ENCODE measurements around the gene KRT6C.

KRT6C gene

GRCh38 chr12:52437508-52437907 lies 36.1 kb downstream of the KRT6C start:
- no peaks in the 10 kb centered on the region for H3K36me3 ChIP-seq (ENCODE audit: insufficient read depth)
- TF ChIP-seq CTCF (conservative IDR thresholded peaks at IDR 0.05; ENCODE audit: low read depth, low read length) = no peak
- no peak overlapping the region for H3K4me2 ChIP-seq
- no peak overlapping the region for H3K4me3 ChIP-seq (IDR thresholded peaks at IDR 0.05; ENCODE audit: insufficient read depth, low read depth, low read length)
- no peaks in the 10 kb centered on the region for H4K20me1 ChIP-seq (ENCODE audit: insufficient read depth)
- no peaks in the 10 kb centered on the region for H3K79me2 ChIP-seq (ENCODE audit: insufficient read depth, low read depth)
- H3K27ac ChIP-seq = no peak overlapping the region
- peaks cover 45% of the 10 kb centered on the region; the same call in 1 of the 2 replicates for H3K27me3 ChIP-seq (ENCODE audit: insufficient read depth, low read depth)
- H3K9ac ChIP-seq = no peak overlapping the region
- H2AFZ ChIP-seq (ENCODE audit: low read depth) = no peak overlapping the region
- no peaks in the 10 kb centered on the region for H3K4me1 ChIP-seq (ENCODE audit: low read depth, poor library complexity, severe bottlenecking)

GRCh38 chr12:52436828-52437474 lies 36.7 kb downstream of the KRT6C start:
- Histone ChIP-seq H3K27ac (no peak overlapping the region), H3K79me2 (ENCODE audit: insufficient read depth, low read depth) (no peaks in the 10 kb centered on the region), H3K4me2 (no peak overlapping the region), H3K9ac (no peak overlapping the region), H3K4me3 (IDR thresholded peaks at IDR 0.05; ENCODE audit: insufficient read depth, low read depth, low read length) (no peak overlapping the region), H2AFZ (ENCODE audit: low read depth) (no peak overlapping the region), H3K4me1 (ENCODE audit: low read depth, poor library complexity, severe bottlenecking) (no peaks in the 10 kb centered on the region), H3K27me3 (ENCODE audit: insufficient read depth, low read depth) (peaks cover 45% of the 10 kb centered on the region), H4K20me1 (ENCODE audit: insufficient read depth) (no peaks in the 10 kb centered on the region), H3K36me3 (ENCODE audit: insufficient read depth) (no peaks in the 10 kb centered on the region)
- TF ChIP-seq CTCF (conservative IDR thresholded peaks at IDR 0.05; ENCODE audit: low read depth, low read length) = no peak

- H3K79me2 ChIP-seq (ENCODE audit: insufficient read depth, low read depth) = no peaks in the 10 kb centered on the region
- H3K36me3 ChIP-seq (ENCODE audit: insufficient read depth) = no peaks in the 10 kb centered on the region
- H3K27me3 ChIP-seq (ENCODE audit: insufficient read depth, low read depth) = peaks cover 46% of the 10 kb centered on the region
- H3K4me1 ChIP-seq (ENCODE audit: low read depth, poor library complexity, severe bottlenecking) = no peaks in the 10 kb centered on the region
- no peak overlapping the region for H2AFZ ChIP-seq (ENCODE audit: low read depth)
- no peaks in the 10 kb centered on the region for H4K20me1 ChIP-seq (ENCODE audit: insufficient read depth)
- no peak overlapping the region for H3K4me3 ChIP-seq (IDR thresholded peaks at IDR 0.05; ENCODE audit: insufficient read depth, low read depth, low read length)
- H3K27ac ChIP-seq = no peak overlapping the region
- H3K4me2 ChIP-seq = no peak overlapping the region
- TF ChIP-seq CTCF (conservative IDR thresholded peaks at IDR 0.05; ENCODE audit: low read depth, low read length) = no peak
- no peak overlapping the region for H3K9ac ChIP-seq
These were observed 37.4 kb downstream of the KRT6C start for GRCh38 chr12:52436000-52436827.

GRCh38 chr12:52435659-52435999 lies 38.0 kb downstream of the KRT6C start:
- no peak for TF ChIP-seq CTCF (conservative IDR thresholded peaks at IDR 0.05; ENCODE audit: low read depth, low read length)
- no peak overlapping the region for H2AFZ ChIP-seq (ENCODE audit: low read depth)
- no peak overlapping the region for H3K4me2 ChIP-seq

More at GRCh38 chr12:52435659-52435999, 38.0 kb downstream of the KRT6C start:
- H3K36me3 ChIP-seq (ENCODE audit: insufficient read depth) = no peaks in the 10 kb centered on the region
- H3K4me3 ChIP-seq (IDR thresholded peaks at IDR 0.05; ENCODE audit: insufficient read depth, low read depth, low read length) = no peak overlapping the region
- peaks cover 51% of the 10 kb centered on the region for H3K27me3 ChIP-seq (ENCODE audit: insufficient read depth, low read depth)
- H3K27ac ChIP-seq = no peak overlapping the region
- no peak overlapping the region for H3K9ac ChIP-seq
- no peaks in the 10 kb centered on the region for H3K79me2 ChIP-seq (ENCODE audit: insufficient read depth, low read depth)
- no peaks in the 10 kb centered on the region for H4K20me1 ChIP-seq (ENCODE audit: insufficient read depth)
- H3K4me1 ChIP-seq (ENCODE audit: low read depth, poor library complexity, severe bottlenecking) = no peaks in the 10 kb centered on the region

Data from KMS-11 (cell line).